WTC11 (cell line): ENCODE results near the gene IGSF9B. TPM values are rescaled to one million over a fixed set of nuclear protein-coding genes. Genes with fewer than 3 reads are reported as not detected.

Experiments used
- ATAC-seq: fragments of 200-7000 bp; cut with Tn5 transposase; 2 replicates; pipeline ENCODE4 v1.10.0; 2021; ENCODE audit warnings: mild to moderate bottlenecking, moderate library complexity
- CTCF ChIA-PET: fragments of 300-600 bp; sonication (Branson Sonifier 250); formaldehyde crosslinking; loops from one replicate; lab custom pipeline; 2021; ENCODE audit warnings: antibody characterized with exemption; lab: Charles Lee
- POLR2A ChIA-PET: fragments of 350-600 bp; sonication (Branson Sonifier 250); formaldehyde crosslinking; loops from one replicate; lab custom pipeline; 2021; ENCODE audit warnings: antibody characterized with exemption; lab: Charles Lee
- DNase-seq: peaks from one replicate; pipeline ENCODE4 v3.0.0; 2021; ENCODE audit warnings: low spot score
- H3K27ac Mint-ChIP-seq: 2 replicates; pipeline ENCODE4 v1.8.0; 2021; ENCODE audit warnings: mixed read lengths
- H3K27me3 Mint-ChIP-seq: 2 replicates; pipeline ENCODE4 v1.8.0; 2021; ENCODE audit warnings: low read depth, mild to moderate bottlenecking, moderate library complexity, mixed read lengths
- H3K36me3 Mint-ChIP-seq: 2 replicates; pipeline ENCODE4 v1.8.0; 2021; ENCODE audit warnings: mixed read lengths
- H3K4me1 Mint-ChIP-seq: 2 replicates; pipeline ENCODE4 v1.8.0; 2022; ENCODE audit warnings: mixed read lengths
- H3K4me3 Mint-ChIP-seq: 2 replicates; pipeline ENCODE4 v1.8.0; 2021; ENCODE audit warnings: mild to moderate bottlenecking, moderate library complexity, mixed read lengths
- H3K9me3 Mint-ChIP-seq: 2 replicates; pipeline ENCODE4 v1.8.0; 2021; ENCODE audit warnings: mixed read lengths
- CREM ChIP-seq: sonication (generic); formaldehyde crosslinking; IDR thresholded peaks from 2 replicates; pipeline ENCODE4 v1.8.1; 2022; ENCODE audit warnings: mild to moderate bottlenecking, missing genetic modification reagents, moderate library complexity
- CTCF ChIP-seq: fragments of 200-600 bp; IDR thresholded peaks from 2 replicates; pipeline ENCODE4 v1.8.0; 2022; ENCODE audit warnings: antibody characterized with exemption
- FOXJ3 ChIP-seq: sonication (generic); formaldehyde crosslinking; IDR thresholded peaks from 2 replicates; pipeline ENCODE4 v1.9.0; 2021; ENCODE audit warnings: missing genetic modification reagents, mild to moderate bottlenecking, borderline replicate concordance
- GABPB1 ChIP-seq: sonication (generic); formaldehyde crosslinking; IDR thresholded peaks from 2 replicates; pipeline ENCODE4 v1.8.1; 2023; ENCODE audit warnings: mild to moderate bottlenecking, missing genetic modification reagents
- HMGXB4 ChIP-seq: sonication (generic); formaldehyde crosslinking; IDR thresholded peaks from 2 replicates; pipeline ENCODE4 v1.8.1; 2023; ENCODE audit warnings: mild to moderate bottlenecking, moderate library complexity, missing genetic modification reagents
- PREB ChIP-seq: sonication (generic); formaldehyde crosslinking; IDR thresholded peaks from 2 replicates; pipeline ENCODE4 v1.8.1; 2022; ENCODE audit warnings: mild to moderate bottlenecking, missing genetic modification reagents, moderate library complexity, borderline replicate concordance
- TCF7 ChIP-seq: sonication (generic); formaldehyde crosslinking; IDR thresholded peaks from 2 replicates; pipeline ENCODE4 v1.8.0; 2022; ENCODE audit warnings: mild to moderate bottlenecking, low read depth, missing genetic modification reagents, moderate library complexity
- ZBTB43 ChIP-seq: sonication (generic); formaldehyde crosslinking; IDR thresholded peaks from 2 replicates; pipeline ENCODE4 v1.8.1; 2023; ENCODE audit warnings: mild to moderate bottlenecking, missing genetic modification reagents
- ZNF219 ChIP-seq: sonication (generic); formaldehyde crosslinking; IDR thresholded peaks from 2 replicates; pipeline ENCODE4 v1.8.0; 2023; ENCODE audit warnings: missing genetic modification reagents, mild to moderate bottlenecking, borderline replicate concordance
- ZNF396 ChIP-seq: fragments of 250-450 bp; sonication (Bioruptor Pico); IDR thresholded peaks from 2 replicates; pipeline ENCODE4 v1.8.0; 2021; ENCODE audit warnings: mild to moderate bottlenecking, moderate library complexity, borderline replicate concordance
- ZNF416 ChIP-seq: fragments of 250-450 bp; sonication (Bioruptor Pico); IDR thresholded peaks from 2 replicates; pipeline ENCODE4 v1.9.0; 2021; ENCODE audit warnings: mild to moderate bottlenecking, inconsistent platforms
- ZNF423 ChIP-seq: fragments of 250-450 bp; sonication (Bioruptor Pico); IDR thresholded peaks from 2 replicates; pipeline ENCODE4 v2.1.2; 2022; ENCODE audit warnings: mild to moderate bottlenecking, moderate library complexity
- ZNF532 ChIP-seq: fragments of 250-450 bp; sonication (Bioruptor Pico); IDR thresholded peaks from 2 replicates; pipeline ENCODE4 v1.9.0; 2021; ENCODE audit warnings: mild to moderate bottlenecking, borderline replicate concordance
- total RNA-seq: library from RNA; stranded (reverse); gene quantifications from 3 replicates; pipeline ENCODE4 v1.2.3, GENCODE V29; 2021

Gene IGSF9B
- total RNA-seq, 1 experiment from 2014 or later, result 52.7 TPM

- H3K4me3 Mint-ChIP-seq, result no peak overlapping the region
- H3K27me3 Mint-ChIP-seq, result no peaks in the 10 kb centered on the region
- DNase-seq, result peak; percentile 24
- TF ChIP-seq CREM (no peak), ZNF219 (no peak), ZNF396 (CRISPR knock-in tag) (no peak), ZBTB43 (CRISPR knock-in tag) (no peak), ZNF532 (CRISPR knock-in tag) (no peak), PREB (no peak), ZNF416 (CRISPR knock-in tag) (no peak), TCF7 (no peak), ZNF423 (no peak), FOXJ3 (CRISPR knock-in tag) (no peak), HMGXB4 (CRISPR knock-in tag) (no peak)
- ATAC-seq, result peak; percentile 20
- peaks cover 7% of the 10 kb centered on the region for H3K4me1 Mint-ChIP-seq
- ChIA-PET CTCF (interaction anchor here (0.6 to 2.7 kb wide), 23 partner anchors 10 to 193 kb away, joined by 3 to 37 read pairs (median 9); partner anchors contain the start of gene IGSF9B), POLR2A (interaction anchor here (1.1 kb wide), 1 partner anchor 125 kb away, joined by 3 read pairs; no protein-coding TSS in a partner anchor)
- no peak overlapping the region for H3K27ac Mint-ChIP-seq
- H3K36me3 Mint-ChIP-seq, result peaks cover 32% of the 10 kb centered on the region
- no peaks in the 10 kb centered on the region for H3K9me3 Mint-ChIP-seq
These were observed 28.1 kb downstream of the IGSF9B start for GRCh38 chr11:133928628-133929059.

- Mint-ChIP-seq H3K27ac (peak overlapping the region; percentile 68), H3K4me1 (peaks cover 7% of the 10 kb centered on the region), H3K27me3 (no peaks in the 10 kb centered on the region), H3K9me3 (no peaks in the 10 kb centered on the region), H3K4me3 (no peak overlapping the region), H3K36me3 (peaks cover 31% of the 10 kb centered on the region)
- DNase-seq (peak; percentile 83), ATAC-seq (peak; percentile 85)
- ChIA-PET POLR2A (interaction anchor here (0.5 to 1.1 kb wide), 2 partner anchors 125 to 461 kb away, joined by 3 read pairs; no protein-coding TSS in a partner anchor), CTCF (interaction anchor here (0.6 to 2.7 kb wide), 35 partner anchors 10 to 297 kb away, joined by 3 to 37 read pairs (median 6); partner anchors contain the start of genes IGSF9B and VPS26B)
- TF ChIP-seq ZNF423, result peak; percentile 57; the same call in 1 of the 2 replicates
- peak; percentile 71 for TF ChIP-seq CTCF
- TF ChIP-seq GABPB1 (CRISPR knock-in tag), result no peak
These were observed 28.8 kb downstream of the IGSF9B start for GRCh38 chr11:133927690-133928627.
